Measurements from ENCODE around the gene PPP1R2C.

Gene PPP1R2C

GRCh38 chrX:42778096-42778495 lies at the start of gene PPP1R2C:
PPP1R2C (minus strand) TSS chrX:42778163; CDS start chrX:42778079, 84 bp downstream.
- TF ChIP-seq, protein P1, sequence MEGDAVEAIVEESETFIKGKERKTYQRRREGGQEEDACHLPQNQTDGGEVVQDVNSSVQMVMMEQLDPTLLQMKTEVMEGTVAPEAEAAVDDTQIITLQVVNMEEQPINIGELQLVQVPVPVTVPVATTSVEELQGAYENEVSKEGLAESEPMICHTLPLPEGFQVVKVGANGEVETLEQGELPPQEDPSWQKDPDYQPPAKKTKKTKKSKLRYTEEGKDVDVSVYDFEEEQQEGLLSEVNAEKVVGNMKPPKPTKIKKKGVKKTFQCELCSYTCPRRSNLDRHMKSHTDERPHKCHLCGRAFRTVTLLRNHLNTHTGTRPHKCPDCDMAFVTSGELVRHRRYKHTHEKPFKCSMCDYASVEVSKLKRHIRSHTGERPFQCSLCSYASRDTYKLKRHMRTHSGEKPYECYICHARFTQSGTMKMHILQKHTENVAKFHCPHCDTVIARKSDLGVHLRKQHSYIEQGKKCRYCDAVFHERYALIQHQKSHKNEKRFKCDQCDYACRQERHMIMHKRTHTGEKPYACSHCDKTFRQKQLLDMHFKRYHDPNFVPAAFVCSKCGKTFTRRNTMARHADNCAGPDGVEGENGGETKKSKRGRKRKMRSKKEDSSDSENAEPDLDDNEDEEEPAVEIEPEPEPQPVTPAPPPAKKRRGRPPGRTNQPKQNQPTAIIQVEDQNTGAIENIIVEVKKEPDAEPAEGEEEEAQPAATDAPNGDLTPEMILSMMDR (conservative IDR thresholded peaks at IDR 0.05; ENCODE audit: low read length) = no peak
- no peak for TF ChIP-seq EZH2phosphoT487 (IDR thresholded peaks at IDR 0.05; ENCODE audit: borderline replicate concordance)
- Histone ChIP-seq H3K79me2 (ENCODE audit: insufficient read depth, low read length) (no peaks in the 10 kb centered on the region), H4K20me1 (ENCODE audit: insufficient read depth, low read length, poor library complexity, severe bottlenecking) (no peaks in the 10 kb centered on the region), H3K27me3 (ENCODE audit: insufficient read depth, low read length, poor library complexity, severe bottlenecking) (no peaks in the 10 kb centered on the region), H3K9me3 (ENCODE audit: insufficient read depth, low read depth, low read length) (no peaks in the 10 kb centered on the region), H3F3A (ENCODE audit: low read depth) (no peaks in the 10 kb centered on the region), H2AFZ (ENCODE audit: low read length) (no peak within 1 kb of the TSS), H3K4me2 (ENCODE audit: low read depth, low read length, poor library complexity, severe bottlenecking) (no peak within 1 kb of the TSS), H3K4me1 (ENCODE audit: insufficient read depth, low read length, poor library complexity, severe bottlenecking) (no peaks in the 10 kb centered on the region), H3K9me2 (replicated peaks; ENCODE audit: low read depth, low read length) (no peaks in the 10 kb centered on the region), H3K36me3 (ENCODE audit: insufficient read depth, low read length) (no peaks in the 10 kb centered on the region), H3K9ac (ENCODE audit: low read depth, low read length, poor library complexity, severe bottlenecking) (no peak within 1 kb of the TSS), H3K4me3 (ENCODE audit: low read length, poor library complexity, severe bottlenecking) (no peak within 1 kb of the TSS)

GRCh38 chrX:42825201-42825600 lies 47.2 kb upstream of the PPP1R2C start:
- H3K27me3 ChIP-seq (ENCODE audit: insufficient read depth, low read length, poor library complexity, severe bottlenecking) = no peaks in the 10 kb centered on the region

DNA sequence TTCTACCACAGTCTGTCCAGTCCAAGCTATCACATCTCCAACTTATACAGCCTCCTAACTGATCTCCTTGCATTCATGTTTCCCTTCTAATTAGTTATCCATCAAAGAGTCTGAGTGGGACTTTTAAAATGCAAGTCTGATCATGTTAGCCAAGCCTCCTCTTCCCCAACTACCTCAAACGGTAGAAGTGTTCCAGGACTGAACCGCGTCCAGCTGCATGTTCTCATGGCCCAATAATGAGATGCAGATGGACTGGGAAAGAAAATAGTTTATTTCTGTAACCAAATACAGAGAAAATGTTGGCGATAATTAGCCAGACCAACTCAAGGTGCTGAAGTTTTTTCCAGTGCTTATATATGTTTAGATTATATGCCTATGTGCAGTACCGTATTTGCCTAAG lies 46.6 kb upstream of the PPP1R2C start:
- H2AFZ ChIP-seq (ENCODE audit: low read length) = no peak overlapping the region
- no peak overlapping the region for H3K4me2 ChIP-seq (ENCODE audit: low read depth, low read length, poor library complexity, severe bottlenecking)
- H3K4me1 ChIP-seq (ENCODE audit: insufficient read depth, low read length, poor library complexity, severe bottlenecking) = no peaks in the 10 kb centered on the region
- H4K20me1 ChIP-seq (ENCODE audit: insufficient read depth, low read length, poor library complexity, severe bottlenecking) = no peaks in the 10 kb centered on the region
- H3K9me3 ChIP-seq (ENCODE audit: insufficient read depth, low read depth, low read length) = no peaks in the 10 kb centered on the region
- H3F3A ChIP-seq (ENCODE audit: low read depth) = no peaks in the 10 kb centered on the region
- TF ChIP-seq, protein P1 (conservative IDR thresholded peaks at IDR 0.05; ENCODE audit: low read length) = no peak
- no peak for TF ChIP-seq EZH2phosphoT487 (IDR thresholded peaks at IDR 0.05; ENCODE audit: borderline replicate concordance)
- no peaks in the 10 kb centered on the region for H3K36me3 ChIP-seq (ENCODE audit: insufficient read depth, low read length)
- H3K9ac ChIP-seq (ENCODE audit: low read depth, low read length, poor library complexity, severe bottlenecking) = no peak overlapping the region
- no peaks in the 10 kb centered on the region for H3K79me2 ChIP-seq (ENCODE audit: insufficient read depth, low read length)
- no peaks in the 10 kb centered on the region for H3K27me3 ChIP-seq (ENCODE audit: insufficient read depth, low read length, poor library complexity, severe bottlenecking)
- H3K4me3 ChIP-seq (ENCODE audit: low read length, poor library complexity, severe bottlenecking) = no peak overlapping the region
- no peaks in the 10 kb centered on the region for H3K9me2 ChIP-seq (replicated peaks; ENCODE audit: low read depth, low read length)

More at GRCh38 chrX:42825201-42825600, 47.2 kb upstream of the PPP1R2C start:
- Histone ChIP-seq H3K4me2 (ENCODE audit: low read depth, low read length, poor library complexity, severe bottlenecking) (no peak overlapping the region), H3F3A (ENCODE audit: low read depth) (no peaks in the 10 kb centered on the region), H3K9me2 (replicated peaks; ENCODE audit: low read depth, low read length) (no peaks in the 10 kb centered on the region), H4K20me1 (ENCODE audit: insufficient read depth, low read length, poor library complexity, severe bottlenecking) (no peaks in the 10 kb centered on the region), H3K4me1 (ENCODE audit: insufficient read depth, low read length, poor library complexity, severe bottlenecking) (no peaks in the 10 kb centered on the region), H3K9ac (ENCODE audit: low read depth, low read length, poor library complexity, severe bottlenecking) (no peak overlapping the region), H3K36me3 (ENCODE audit: insufficient read depth, low read length) (no peaks in the 10 kb centered on the region), H3K79me2 (ENCODE audit: insufficient read depth, low read length) (no peaks in the 10 kb centered on the region), H2AFZ (ENCODE audit: low read length) (no peak overlapping the region), H3K9me3 (ENCODE audit: insufficient read depth, low read depth, low read length) (no peaks in the 10 kb centered on the region), H3K4me3 (ENCODE audit: low read length, poor library complexity, severe bottlenecking) (no peak overlapping the region)
- TF ChIP-seq, protein P1 (conservative IDR thresholded peaks at IDR 0.05; ENCODE audit: low read length) = no peak
